GM19099 (cell line): ENCODE results near the gene FLNA.

Source experiments
- POLR2A ChIP-seq: IDR thresholded peaks from 3 replicates; pipeline ENCODE4 v1.6.1; 2011; ENCODE audit warnings: low read depth; ENCODE audit not compliant: insufficient read length; ENCODE audit errors: extremely low read depth

FLNA gene

DNA sequence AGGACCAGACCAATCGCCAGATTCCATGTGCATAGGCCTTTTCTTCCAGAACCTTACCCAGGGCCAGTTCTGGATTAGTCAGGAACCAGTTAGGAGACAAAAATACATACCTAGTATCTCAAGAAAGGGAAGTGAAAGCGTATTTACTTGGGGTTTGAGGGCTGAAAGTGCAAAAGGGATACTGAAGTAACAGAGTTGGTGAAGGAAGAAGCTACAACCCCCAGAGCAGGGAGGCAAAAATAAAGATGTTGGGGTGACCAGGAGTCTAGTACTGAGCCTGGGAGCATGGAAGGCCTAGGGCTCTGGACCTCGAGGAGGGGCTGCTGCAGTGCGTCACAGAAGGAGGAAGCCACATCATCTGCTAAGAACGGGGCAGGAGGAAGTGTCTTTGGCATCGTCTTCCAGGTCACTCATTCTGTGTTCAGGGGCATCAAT is 40.6 kb downstream of the FLNA start:
- TF ChIP-seq POLR2A: no peak

DNA sequence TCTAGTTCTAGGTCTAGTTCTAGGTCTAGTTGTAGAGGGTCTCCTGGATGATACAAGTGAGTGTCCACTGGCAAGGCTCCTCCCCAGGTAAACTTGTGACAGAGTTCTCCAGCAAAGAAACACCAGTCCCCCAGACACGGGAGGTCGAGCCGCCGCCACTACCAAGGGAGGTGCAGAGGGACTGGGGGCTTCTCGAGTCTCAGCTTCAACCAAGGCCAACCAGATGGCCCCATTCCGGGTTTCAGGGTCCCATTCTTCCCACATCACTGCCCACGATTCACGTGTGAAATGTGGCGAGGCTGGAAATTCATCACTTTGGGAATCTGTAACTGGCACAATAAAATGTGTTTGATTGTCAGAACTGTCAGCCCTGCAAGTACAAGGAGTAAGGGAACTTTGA is 41.3 kb downstream of the FLNA start:
- TF ChIP-seq POLR2A: no peak

DNA sequence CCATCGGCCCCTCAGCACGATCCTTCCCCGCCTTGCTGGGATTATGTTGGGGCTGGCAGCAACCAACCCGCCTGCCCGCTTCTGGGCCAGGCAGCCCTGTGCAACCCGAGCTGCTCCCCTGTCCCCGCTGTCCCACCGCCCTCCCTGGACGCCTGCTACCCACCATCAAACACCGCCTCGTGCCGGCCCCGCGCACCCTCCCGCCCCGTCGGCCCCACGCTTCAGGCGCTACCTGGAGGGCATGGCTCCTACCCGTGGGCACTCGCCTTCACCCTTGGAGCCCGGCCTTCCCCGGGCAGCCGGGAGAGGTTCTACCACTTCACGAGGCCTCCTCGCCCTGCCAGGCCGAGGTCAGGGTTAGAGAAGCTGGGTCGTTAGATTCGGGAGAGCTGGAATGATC is 41.9 kb downstream of the FLNA start:
- TF ChIP-seq POLR2A: no peak

DNA sequence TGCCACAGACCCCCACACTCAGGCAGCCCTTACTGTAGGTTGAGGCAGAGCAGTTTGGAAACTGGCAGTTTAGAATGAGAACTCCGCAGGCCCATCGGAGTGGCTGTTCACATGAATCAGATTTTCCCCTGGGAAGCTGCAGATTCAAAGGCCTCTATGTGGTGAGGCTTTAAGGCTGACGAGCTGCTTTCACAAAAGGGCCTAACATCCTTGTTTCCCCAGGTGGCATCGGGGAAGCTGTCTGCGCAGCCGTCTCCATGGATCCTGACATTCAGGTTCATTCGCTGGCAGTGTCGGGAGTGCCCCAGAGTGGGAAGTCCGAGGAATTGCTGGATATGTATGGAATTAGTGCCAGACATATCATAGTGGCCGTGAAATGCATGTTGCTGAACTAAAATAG is 45.1 kb downstream of the FLNA start:
- TF ChIP-seq POLR2A: no peak

DNA sequence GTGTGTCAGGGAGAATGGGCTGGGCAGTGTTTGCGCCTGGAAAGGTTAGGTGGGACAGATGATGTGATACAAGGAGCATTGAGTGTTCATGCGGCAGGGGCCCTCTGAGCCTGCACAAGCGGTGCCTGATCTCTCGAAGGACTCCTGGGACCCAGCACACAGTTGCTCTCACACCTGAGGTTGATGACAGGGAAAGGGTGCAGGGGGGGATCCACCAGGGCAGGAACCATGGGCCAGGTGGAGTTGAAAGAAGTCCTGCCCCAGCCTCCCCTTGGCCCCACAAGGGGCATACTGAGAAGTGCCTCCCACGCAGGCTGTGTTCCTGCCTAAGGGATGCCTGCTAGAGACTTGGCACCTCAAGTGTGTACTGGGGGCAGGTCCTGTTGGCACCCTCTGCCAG is 45.8 kb downstream of the FLNA start:
- TF ChIP-seq POLR2A: no peak

DNA sequence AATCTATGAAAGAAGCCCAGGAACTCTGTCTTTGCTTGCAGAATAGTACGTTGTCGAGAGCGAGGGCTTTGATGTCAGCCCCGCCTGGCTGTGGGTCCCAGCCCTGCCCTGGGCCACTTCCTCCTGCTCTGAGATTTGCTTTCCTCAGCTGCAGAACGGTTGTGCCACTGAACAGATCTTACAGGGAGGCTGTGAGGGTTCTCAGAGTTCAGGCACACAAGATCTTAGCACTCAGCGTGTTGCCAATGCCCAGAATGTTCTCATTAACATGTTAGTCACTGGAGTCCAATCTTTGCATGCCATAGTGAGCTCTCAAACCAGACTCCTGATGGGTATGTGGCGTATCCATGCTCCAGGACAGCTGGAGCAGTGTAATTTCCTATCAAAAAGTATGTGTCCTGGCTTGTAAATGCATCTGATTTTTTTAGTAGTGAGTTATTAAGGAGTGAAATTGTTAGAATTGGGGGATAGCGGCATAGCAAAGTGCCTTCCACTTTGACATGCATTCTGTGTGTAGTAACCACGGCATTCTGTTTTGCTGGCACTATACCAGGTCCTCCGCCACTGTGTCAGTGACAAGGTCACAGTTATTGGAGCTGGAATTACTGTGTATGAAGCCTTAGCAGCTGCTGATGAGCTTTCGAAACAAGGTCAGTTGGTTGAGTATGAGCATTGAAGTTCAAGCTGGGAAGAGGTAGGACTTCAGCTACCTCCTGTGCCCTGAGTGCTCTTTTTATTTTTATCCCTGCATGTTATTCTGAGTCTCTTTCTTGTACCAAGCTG is 47.2 kb downstream of the FLNA start:
- TF ChIP-seq POLR2A: no peak

DNA sequence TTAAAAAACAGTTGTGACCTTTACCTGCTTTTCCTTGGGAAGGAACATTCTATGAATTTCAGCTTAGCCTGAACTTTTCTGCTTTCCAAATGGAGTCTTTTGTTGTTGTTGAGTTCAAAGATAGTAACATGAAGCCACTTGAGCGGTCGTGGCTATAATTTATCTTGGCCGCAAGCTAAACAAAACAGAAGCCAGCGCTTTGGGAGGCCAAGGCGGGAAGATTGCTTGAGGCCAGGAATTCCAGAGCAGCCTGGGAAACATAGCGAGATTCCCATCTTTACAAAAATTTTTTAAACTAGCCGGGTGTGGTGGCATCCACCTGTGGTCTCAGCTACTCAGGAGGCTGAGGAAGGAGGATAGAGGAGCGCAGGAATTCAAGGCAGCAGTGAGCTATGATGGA is 48.9 kb downstream of the FLNA start:
- TF ChIP-seq POLR2A: no peak

DNA sequence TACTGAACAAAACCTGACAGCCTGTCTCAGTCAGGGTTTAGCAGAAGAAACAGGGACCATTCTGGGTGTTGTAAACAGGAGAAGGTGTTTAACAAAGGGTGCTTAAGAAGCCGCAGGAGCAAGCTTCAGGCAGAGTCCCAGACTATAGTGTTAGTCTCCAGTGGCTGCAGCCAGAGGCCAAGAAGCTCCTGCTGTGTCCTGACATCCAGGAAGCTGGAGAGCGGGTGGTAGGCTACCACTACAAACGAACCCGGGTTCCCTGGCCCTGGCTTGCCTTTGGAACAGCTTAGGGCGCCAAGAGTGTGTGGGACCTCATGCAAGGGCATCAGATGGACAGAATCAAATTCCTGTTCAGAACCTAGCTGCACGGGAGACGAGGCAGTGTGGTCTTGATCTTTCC is 50.9 kb downstream of the FLNA start:
- TF ChIP-seq POLR2A: no peak

DNA sequence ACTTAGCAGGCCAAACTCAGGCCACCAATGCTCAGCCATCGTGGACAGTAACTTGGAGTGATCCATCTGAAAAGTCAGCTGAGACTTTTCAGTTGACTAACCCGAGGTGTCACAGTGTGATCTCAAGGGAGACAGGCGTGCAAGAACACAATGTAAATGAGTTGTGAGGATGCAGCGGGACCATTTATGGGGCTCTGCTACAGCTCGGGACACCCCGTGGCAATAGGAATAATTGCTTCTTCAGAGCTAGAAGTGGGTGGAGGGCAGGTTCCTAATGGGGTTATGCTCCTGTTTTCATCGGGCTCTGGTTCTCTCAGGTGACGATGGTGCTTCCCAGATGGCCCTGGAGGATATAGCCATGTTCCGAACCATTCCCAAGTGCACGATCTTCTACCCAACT is 51.5 kb downstream of the FLNA start:
- no peak for TF ChIP-seq POLR2A

DNA sequence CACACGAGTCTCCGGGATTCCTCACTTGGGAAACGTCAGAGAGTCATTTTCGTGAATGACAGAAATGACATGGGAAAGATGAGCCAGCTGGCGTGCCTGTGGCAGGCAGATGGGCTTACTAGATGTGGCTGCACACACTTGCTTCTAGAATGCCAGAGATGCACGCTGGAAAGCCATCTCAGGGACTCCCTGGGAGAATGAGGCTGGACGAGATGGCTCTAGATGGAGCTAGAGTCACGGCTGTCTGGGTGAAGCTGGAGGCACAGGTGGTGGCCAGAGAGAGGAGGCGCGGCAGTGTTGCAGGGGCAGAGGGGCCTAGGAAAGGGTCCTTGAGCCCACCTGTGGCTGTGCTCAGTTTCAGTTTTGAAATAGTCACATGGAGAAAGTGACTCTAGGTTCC is 52.8 kb downstream of the FLNA start:
- TF ChIP-seq POLR2A: no peak

DNA sequence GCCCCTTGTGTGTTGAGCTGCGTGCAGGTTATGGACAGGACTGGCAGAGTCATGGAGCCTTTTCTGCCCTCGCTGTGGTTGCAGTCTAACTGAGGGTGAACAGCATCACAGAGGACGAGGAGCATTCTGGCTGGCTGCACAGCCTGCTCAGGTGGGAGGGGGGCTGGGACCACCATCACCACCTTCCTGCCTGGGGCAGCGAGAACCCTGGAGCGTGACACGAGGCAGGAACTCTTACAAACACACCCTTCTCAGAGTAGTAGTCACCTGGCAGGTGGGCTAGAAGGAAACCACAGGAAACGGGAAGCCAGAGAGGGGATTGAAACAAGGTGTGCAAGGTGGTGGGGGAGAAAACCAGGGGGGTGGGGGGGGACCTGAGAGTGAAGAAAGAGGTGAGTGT is 53.3 kb downstream of the FLNA start:
- no peak for TF ChIP-seq POLR2A

DNA sequence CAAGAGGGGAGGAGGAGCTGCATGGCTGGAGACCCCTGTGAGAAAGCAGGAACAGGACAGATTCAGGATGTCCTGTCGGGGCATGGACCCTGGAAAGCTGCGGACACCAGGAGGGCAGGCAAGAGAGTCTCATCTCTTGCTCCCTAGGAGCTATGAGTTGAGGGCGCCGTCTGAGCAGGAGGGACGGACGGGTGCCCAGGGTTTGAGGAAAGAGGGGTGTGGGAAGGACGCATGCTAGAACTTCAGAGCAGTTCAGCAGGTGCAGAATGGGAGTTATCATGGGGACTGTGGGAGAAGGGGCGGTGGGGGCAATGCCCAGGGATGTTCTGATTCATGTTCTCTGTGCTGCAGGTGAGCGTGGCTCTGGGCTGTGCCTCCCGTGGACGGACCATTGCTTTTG is 54.0 kb downstream of the FLNA start:
- no peak for TF ChIP-seq POLR2A

DNA sequence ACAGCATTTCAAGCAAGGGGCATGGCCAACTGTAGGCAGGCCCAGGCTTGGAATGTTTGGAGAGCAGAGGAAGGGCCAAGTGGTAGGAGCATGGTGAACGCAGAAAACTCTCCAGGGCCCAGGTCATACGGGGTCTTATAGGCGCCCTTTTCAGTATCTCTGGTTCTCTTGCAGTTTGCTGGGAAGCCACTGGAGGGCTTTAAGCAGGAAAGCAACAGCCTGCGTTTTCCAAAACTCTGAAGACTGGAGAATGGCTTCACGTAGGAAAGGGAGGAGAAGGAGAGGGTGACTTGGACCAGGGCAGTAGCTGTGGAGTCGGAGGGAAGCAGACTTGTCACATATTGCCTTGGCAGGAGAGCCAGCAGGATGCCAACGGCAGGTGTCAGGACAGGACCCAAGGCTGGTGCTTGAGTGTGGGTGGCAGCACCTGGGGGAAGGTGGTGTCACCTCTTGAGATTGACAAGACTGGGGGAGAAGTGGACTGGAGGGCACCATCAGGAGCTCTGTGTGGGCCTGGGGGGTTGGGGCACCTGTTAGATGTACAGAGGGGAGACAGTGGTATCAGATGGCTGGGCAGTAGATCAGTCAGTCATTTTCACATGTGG is 56.9 kb downstream of the FLNA start:
- TF ChIP-seq POLR2A: no peak

DNA sequence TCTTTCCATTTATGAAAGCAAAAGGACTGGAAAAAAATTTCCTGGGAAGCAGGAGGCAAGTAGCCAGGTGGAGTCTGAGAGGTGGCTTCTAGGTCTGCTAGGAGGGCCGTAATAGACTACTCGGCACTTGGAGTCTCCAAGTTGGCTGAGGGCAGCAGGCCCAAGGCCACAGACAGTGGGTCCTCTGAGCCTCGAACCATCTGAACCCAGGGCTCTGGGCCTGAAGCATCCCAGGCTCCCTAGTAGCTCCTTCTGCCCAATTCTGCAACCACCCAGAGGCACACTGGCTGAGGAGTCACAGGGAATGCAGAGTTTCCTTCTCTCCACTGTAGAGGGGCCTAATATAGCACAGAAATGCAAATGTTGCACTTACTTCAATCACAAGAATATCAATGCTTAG is 59.0 kb downstream of the FLNA start:
- TF ChIP-seq POLR2A: no peak

DNA sequence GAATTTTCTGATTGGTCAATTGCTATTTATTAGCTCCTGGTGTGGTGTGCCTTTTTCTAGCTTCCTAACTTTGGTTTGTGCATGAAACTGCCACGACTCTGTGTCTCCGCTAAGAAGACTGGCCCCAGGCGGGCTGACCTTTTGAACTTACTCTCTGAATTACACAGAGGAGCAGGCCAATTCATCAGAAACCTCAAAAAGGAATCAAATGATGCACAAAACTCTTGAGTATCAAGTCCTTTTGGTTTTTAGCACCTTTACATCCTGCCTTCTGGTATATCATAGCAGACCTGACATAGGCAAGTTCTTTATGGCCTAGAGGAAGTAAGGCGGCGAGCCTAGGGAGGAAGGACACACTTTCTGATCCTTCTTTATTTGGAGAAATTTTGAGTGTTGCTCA is 61.3 kb downstream of the FLNA start:
- no peak for TF ChIP-seq POLR2A

DNA sequence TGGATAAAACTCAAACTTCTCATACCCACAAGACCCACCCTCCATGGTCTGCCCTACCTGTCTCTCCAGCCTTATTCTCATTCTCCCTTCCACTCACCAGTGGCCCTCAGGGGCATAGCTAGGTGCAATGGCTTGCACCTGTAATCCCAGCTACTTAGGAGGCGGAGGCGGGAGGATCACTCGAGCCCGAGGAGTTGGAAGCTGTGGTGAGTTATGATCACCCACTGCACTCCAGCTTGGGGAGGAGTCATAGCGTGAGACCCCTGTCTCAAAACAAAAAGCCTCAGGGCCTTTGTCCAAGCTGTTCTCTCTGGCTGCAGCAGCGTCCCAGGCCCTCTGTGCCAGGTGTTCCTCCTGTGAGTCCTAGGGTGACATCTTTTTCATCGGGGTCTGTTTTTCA is 62.3 kb downstream of the FLNA start:
- TF ChIP-seq POLR2A: no peak
